Measurements from ENCODE around the gene MDN1. TPM values are rescaled to one million over a fixed set of nuclear protein-coding genes. Genes with fewer than 3 reads are reported as not detected.

Gene MDN1
- total RNA-seq, 4 donors from 2014 or later, result 7.1 to 46.5 (median 34.5) TPM

GRCh38 chr6:89711801-89712200 is 107.8 kb downstream of the MDN1 start:
- H3K36me3 ChIP-seq, result no peaks in the 10 kb centered on the region
- H3K4me1 ChIP-seq, result no peaks in the 10 kb centered on the region
- intact Hi-C loops (cut with DNase I; ENCODE audit: low total_unique reads), result no loop called here
- H3K27ac ChIP-seq, result no peak overlapping the region
- DNase-seq, result no peak
- no peak for TF ChIP-seq CTCF (IDR thresholded peaks at IDR 0.05)
- TF ChIP-seq POLR2A (IDR thresholded peaks at IDR 0.05), result no peak
- H3K4me3 ChIP-seq, result no peak overlapping the region
- no peaks in the 10 kb centered on the region for H3K27me3 ChIP-seq
- no peaks in the 10 kb centered on the region for H3K9me3 ChIP-seq

- no peak for DNase-seq
- TF ChIP-seq CTCF (IDR thresholded peaks at IDR 0.05) (no peak), POLR2A (IDR thresholded peaks at IDR 0.05) (no peak)
- Histone ChIP-seq H3K27me3 (no peaks in the 10 kb centered on the region), H3K27ac (no peak overlapping the region), H3K9me3 (no peaks in the 10 kb centered on the region), H3K4me3 (no peak overlapping the region), H3K36me3 (no peaks in the 10 kb centered on the region), H3K4me1 (no peaks in the 10 kb centered on the region)
- intact Hi-C loops (cut with DNase I; ENCODE audit: low total_unique reads), result no loop called here
Observed at GRCh38 chr6:89708316-89708715, 111.3 kb downstream of the MDN1 start.

GRCh38 chr6:89707766-89708165 is 111.8 kb downstream of the MDN1 start:
- intact Hi-C loops (cut with DNase I; ENCODE audit: low total_unique reads), result no loop called here
- H3K36me3 ChIP-seq, result no peaks in the 10 kb centered on the region

GRCh38 chr6:89706121-89706520 is 113.5 kb downstream of the MDN1 start:
- intact Hi-C loops (cut with DNase I; ENCODE audit: low total_unique reads), result no loop called here
- no peak for DNase-seq
- no peaks in the 10 kb centered on the region for H3K4me1 ChIP-seq
- no peaks in the 10 kb centered on the region for H3K27me3 ChIP-seq
- no peak for TF ChIP-seq CTCF (IDR thresholded peaks at IDR 0.05)
- TF ChIP-seq POLR2A (IDR thresholded peaks at IDR 0.05), result no peak
- no peak overlapping the region for H3K27ac ChIP-seq
- no peaks in the 10 kb centered on the region for H3K9me3 ChIP-seq
- H3K36me3 ChIP-seq, result no peaks in the 10 kb centered on the region
- H3K4me3 ChIP-seq, result no peak overlapping the region

More at GRCh38 chr6:89707766-89708165, 111.8 kb downstream of the MDN1 start:
- H3K27me3 ChIP-seq, result no peaks in the 10 kb centered on the region
- no peak for DNase-seq
- no peaks in the 10 kb centered on the region for H3K4me1 ChIP-seq
- H3K4me3 ChIP-seq, result no peak overlapping the region
- H3K27ac ChIP-seq, result no peak overlapping the region
- H3K9me3 ChIP-seq, result no peaks in the 10 kb centered on the region
- TF ChIP-seq CTCF (IDR thresholded peaks at IDR 0.05) (no peak), POLR2A (IDR thresholded peaks at IDR 0.05) (no peak)

GRCh38 chr6:89703292-89703691 is 116.3 kb downstream of the MDN1 start:
- no peaks in the 10 kb centered on the region for H3K9me3 ChIP-seq
- no peak for DNase-seq
- TF ChIP-seq POLR2A (IDR thresholded peaks at IDR 0.05) (no peak), CTCF (IDR thresholded peaks at IDR 0.05) (no peak)
- no peaks in the 10 kb centered on the region for H3K36me3 ChIP-seq
- H3K4me1 ChIP-seq, result no peaks in the 10 kb centered on the region
- H3K4me3 ChIP-seq, result no peak overlapping the region
- no peaks in the 10 kb centered on the region for H3K27me3 ChIP-seq
- no peak overlapping the region for H3K27ac ChIP-seq
- intact Hi-C loops (cut with DNase I; ENCODE audit: low total_unique reads), result no loop called here

Measured in uterus (tissue), 4 donors.